Spleen (tissue), 11 donors: ENCODE results near the gene TSEN15. TPM values are rescaled to one million over a fixed set of nuclear protein-coding genes. Genes with fewer than 3 reads are reported as not detected.
A peak's percentile ranks its signal among the peaks of the same experiment; 100 is the strongest.

Experiments
- DNase-seq: peaks from one replicate; pipeline ENCODE4 v3.0.0-alpha.2; 2020
- H3K27ac ChIP-seq, 8 donors: fragments of 200-600 bp; sonication (generic) in 7 of 8; 1 replicate in 4 of 8; 2 replicates in 4 of 8; pipeline versions ENCODE4 v1.5.0 to v1.8.0; 2016 to 2021; ENCODE audit warnings: inconsistent platforms in 4 of 8, mild to moderate bottlenecking in 4 of 8, moderate library complexity in 1 of 8
- H3K27me3 ChIP-seq, 7 donors: fragments of 200-600 bp; sonication (generic) in 6 of 7; replicated peaks in 1 of 7; 1 replicate in 4 of 7; 2 replicates in 3 of 7; pipeline versions ENCODE4 v1.5.0 to v1.8.0; 2016 to 2021; ENCODE audit warnings: inconsistent platforms in 3 of 7, mild to moderate bottlenecking in 1 of 7
- H3K36me3 ChIP-seq, 6 donors: fragments of 200-600 bp; sonication (generic) in 5 of 6; 1 replicate in 4 of 6; 2 replicates in 2 of 6; pipeline versions ENCODE4 v1.5.0 to v1.8.0; 2016 to 2021; ENCODE audit warnings: inconsistent platforms in 2 of 6
- H3K4me1 ChIP-seq, 6 donors: fragments of 200-600 bp; sonication (generic) in 5 of 6; 1 replicate in 3 of 6; 2 replicates in 3 of 6; pipeline versions ENCODE4 v1.5.0 to v1.8.0; 2016 to 2021; ENCODE audit warnings: inconsistent platforms in 3 of 6
- H3K4me3 ChIP-seq, 8 donors: fragments of 200-600 bp; sonication (generic) in 7 of 8; 1 replicate in 4 of 8; 2 replicates in 4 of 8; pipeline versions ENCODE4 v1.5.0 to v1.8.0; 2016 to 2021; ENCODE audit warnings: inconsistent platforms in 4 of 8, mild to moderate bottlenecking in 4 of 8, moderate library complexity in 2 of 8
- H3K9me3 ChIP-seq, 8 donors: fragments of 200-600 bp; sonication (generic) in 7 of 8; 1 replicate in 4 of 8; 2 replicates in 4 of 8; pipeline versions ENCODE4 v1.5.0 to v1.8.0; 2016 to 2021; ENCODE audit warnings: inconsistent platforms in 4 of 8
- POLR2A ChIP-seq, 3 donors: fragments of 450-650 bp; IDR thresholded peaks; one replicate each; pipeline ENCODE4 v1.5.1; 2017; ENCODE audit warnings: antibody characterized with exemption in 3 of 3, mild to moderate bottlenecking in 1 of 3
- POLR2AphosphoS5 ChIP-seq, 3 donors: sonication (generic); formaldehyde crosslinking; IDR thresholded peaks; one replicate each; pipeline ENCODE4 v1.5.1; 2017; ENCODE audit warnings: antibody characterized with exemption in 3 of 3
- WGBS, 5 donors: extraction: QIAGEN DNeasy Blood & Tissue Kit in 3 of 5; methylation state at CpG; one replicate each; pipeline versions ENCODE4 v1.1.5 to v1.1.7; 2013 to 2018; 5-methylcytosine and 5-hydroxymethylcytosine counted together
- intact Hi-C: fragments of 100-400 bp; cut with DNase I; formaldehyde crosslinking; loops from one replicate; pipeline ENCODE4 v1.15.0; 2023; ENCODE audit warnings: low total_unique reads
- polyA plus RNA-seq, 3 donors: library from polyadenylated mRNA; stranded (reverse); fragments of 200-250 nt; gene quantifications; one replicate each; pipeline ENCODE4 v1.2.1, GENCODE V29; 2013
- total RNA-seq, 7 donors: library from RNA; depleted of rRNA in 3 of 7; stranded (reverse); fragments of >200 nt in 3 of 7; fragmentation: NEBNext Ultra II Directional in 4 of 7; extraction: Animal tissue kit (Norgen Biotek cat#: 25700) in 4 of 7; gene quantifications; one replicate each; pipeline versions ENCODE4 v1.1.0 to v1.2.1, GENCODE V29; 2016 to 2021
- TF ChIP-seq, protein P1 (sequence below), 11 experiments: fragments of 200-600 bp in 7 of 11; fragments of 450-650 bp in 4 of 11; sonication (generic) in 4 of 11; IDR thresholded peaks in 8 of 11; conservative IDR thresholded peaks in 3 of 11; 1 replicate in 7 of 11; 2 replicates in 4 of 11; pipeline versions ENCODE4 v1.4.0 to v1.8.0; 2016 to 2021; ENCODE audit warnings: antibody characterized with exemption in 11 of 11, inconsistent platforms in 4 of 11, mild to moderate bottlenecking in 1 of 11
- donor health status: healthy with polysubstance abuse.
- donor health status: DM: no; HTN: no; CAD: no; lungs with moderate emphysema.
- donor health status: DM: no; HTN: no; CAD: no.
- donor health status: Bipolar disorder and iron deficiency.
- donor health status: healthy.
- donor health status: DM: no; HTN: no; CAD: no.
- donor health status: DM: yes; HTN: yes; CAD: no.

Gene TSEN15
- total and polyA plus RNA-seq, 10 donors: 14.7 to 47.7 (median 23.7) TPM

GRCh38 chr1:184052750-184053149, 1.2 kb downstream of the TSEN15 start:
- no peak for DNase-seq
- no peaks in the 10 kb centered on the region for H3K9me3 ChIP-seq
- peak overlapping the region in 6 of 8 donors; percentile 87 to 98 (median 97) for H3K4me3 ChIP-seq
- WGBS, 5 donors: 55 to 75% (median 62%) methylated on average over 3 of the region's 3 CpGs
- peaks cover 0 to 31% (median 5%) of the 10 kb centered on the region in 6 donors for H3K36me3 ChIP-seq
- intact Hi-C loops: no loop called here
- peaks cover 0 to 8% (median 0%) of the 10 kb centered on the region in 7 donors for H3K27me3 ChIP-seq
- no peak for TF ChIP-seq POLR2AphosphoS5 (IDR thresholded peaks at IDR 0.05)
- H3K27ac ChIP-seq: no peak overlapping the region
- H3K4me1 ChIP-seq: peaks cover 11 to 59% (median 31%) of the 10 kb centered on the region in 6 donors

- H3K36me3 ChIP-seq: peaks cover 0 to 31% (median 5%) of the 10 kb centered on the region in 6 donors
- H3K9me3 ChIP-seq: no peaks in the 10 kb centered on the region
- no peak overlapping the region for H3K4me3 ChIP-seq
- H3K27ac ChIP-seq: no peak overlapping the region
- no peak for DNase-seq
- H3K27me3 ChIP-seq: peaks cover 0 to 8% (median 0%) of the 10 kb centered on the region in 7 donors
- intact Hi-C loops: no loop called here
- TF ChIP-seq, protein P1, sequence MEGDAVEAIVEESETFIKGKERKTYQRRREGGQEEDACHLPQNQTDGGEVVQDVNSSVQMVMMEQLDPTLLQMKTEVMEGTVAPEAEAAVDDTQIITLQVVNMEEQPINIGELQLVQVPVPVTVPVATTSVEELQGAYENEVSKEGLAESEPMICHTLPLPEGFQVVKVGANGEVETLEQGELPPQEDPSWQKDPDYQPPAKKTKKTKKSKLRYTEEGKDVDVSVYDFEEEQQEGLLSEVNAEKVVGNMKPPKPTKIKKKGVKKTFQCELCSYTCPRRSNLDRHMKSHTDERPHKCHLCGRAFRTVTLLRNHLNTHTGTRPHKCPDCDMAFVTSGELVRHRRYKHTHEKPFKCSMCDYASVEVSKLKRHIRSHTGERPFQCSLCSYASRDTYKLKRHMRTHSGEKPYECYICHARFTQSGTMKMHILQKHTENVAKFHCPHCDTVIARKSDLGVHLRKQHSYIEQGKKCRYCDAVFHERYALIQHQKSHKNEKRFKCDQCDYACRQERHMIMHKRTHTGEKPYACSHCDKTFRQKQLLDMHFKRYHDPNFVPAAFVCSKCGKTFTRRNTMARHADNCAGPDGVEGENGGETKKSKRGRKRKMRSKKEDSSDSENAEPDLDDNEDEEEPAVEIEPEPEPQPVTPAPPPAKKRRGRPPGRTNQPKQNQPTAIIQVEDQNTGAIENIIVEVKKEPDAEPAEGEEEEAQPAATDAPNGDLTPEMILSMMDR (IDR thresholded peaks at IDR 0.05 in 8 of 11, conservative IDR thresholded peaks at IDR 0.05 in 3 of 11): no peak
- TF ChIP-seq POLR2AphosphoS5 (IDR thresholded peaks at IDR 0.05) (no peak), POLR2A (IDR thresholded peaks at IDR 0.05) (no peak)
- peaks cover 11 to 64% (median 31%) of the 10 kb centered on the region in 6 donors for H3K4me1 ChIP-seq
Observed at GRCh38 chr1:184053881-184054280, 2.4 kb downstream of the TSEN15 start.

GRCh38 chr1:184056921-184057555, 5.5 kb downstream of the TSEN15 start:
- H3K4me3 ChIP-seq: no peak overlapping the region
- no peak for DNase-seq
- H3K4me1 ChIP-seq: peaks cover 11 to 50% (median 23%) of the 10 kb centered on the region in 6 donors
- peaks cover 0 to 49% (median 5%) of the 10 kb centered on the region in 6 donors for H3K36me3 ChIP-seq
- H3K27ac ChIP-seq: peak overlapping the region in 2 of 8 donors; percentile 3 to 13
- TF ChIP-seq POLR2A (IDR thresholded peaks at IDR 0.05) (no peak), POLR2AphosphoS5 (IDR thresholded peaks at IDR 0.05) (no peak)
- TF ChIP-seq, protein P1 (IDR thresholded peaks at IDR 0.05 in 8 of 11, conservative IDR thresholded peaks at IDR 0.05 in 3 of 11): no peak
- no peaks in the 10 kb centered on the region for H3K27me3 ChIP-seq
- intact Hi-C loops: no loop called here
- H3K9me3 ChIP-seq: no peaks in the 10 kb centered on the region
- 78 to 88% (median 79%) methylated on average over 2 of the region's 2 CpGs for WGBS, 5 donors

DNA sequence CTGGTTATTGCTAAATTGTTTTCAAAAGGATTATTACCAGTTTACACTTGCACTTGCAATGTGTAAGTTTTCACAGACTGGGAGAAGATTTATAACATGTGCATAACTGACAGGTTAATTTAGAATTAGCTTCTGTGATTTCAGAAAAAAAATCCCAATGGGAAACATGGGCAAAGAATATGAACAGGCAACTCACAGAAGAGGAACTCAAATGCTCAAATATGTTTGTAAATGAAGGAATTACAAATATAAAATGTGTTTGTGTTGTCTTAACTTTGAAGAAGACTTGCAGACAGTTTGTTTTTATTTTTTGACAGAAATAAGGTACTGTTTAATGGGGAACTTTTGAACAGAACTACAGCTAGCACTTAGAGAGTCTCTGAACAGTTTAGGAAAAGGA, 8.4 kb downstream of the TSEN15 start:
- no peak overlapping the region for H3K4me3 ChIP-seq
- DNase-seq: no peak
- H3K27me3 ChIP-seq: no peaks in the 10 kb centered on the region
- peaks cover 0 to 55% (median 3%) of the 10 kb centered on the region in 6 donors for H3K36me3 ChIP-seq
- peaks cover 0 to 21% (median 1%) of the 10 kb centered on the region in 6 donors for H3K4me1 ChIP-seq
- TF ChIP-seq POLR2A (IDR thresholded peaks at IDR 0.05) (no peak), POLR2AphosphoS5 (IDR thresholded peaks at IDR 0.05) (no peak)
- TF ChIP-seq, protein P1 (IDR thresholded peaks at IDR 0.05 in 8 of 11, conservative IDR thresholded peaks at IDR 0.05 in 3 of 11): no peak
- no peaks in the 10 kb centered on the region for H3K9me3 ChIP-seq
- no peak overlapping the region for H3K27ac ChIP-seq
- intact Hi-C loops: no loop called here
